ENCODE results near the gene CPT1A. TPM values are rescaled to one million over a fixed set of nuclear protein-coding genes. Genes with fewer than 3 reads are reported as not detected.

CPT1A gene
- total and polyA plus RNA-seq, 8 donors: 7.0 to 103 (median 30.1) TPM

DNA sequence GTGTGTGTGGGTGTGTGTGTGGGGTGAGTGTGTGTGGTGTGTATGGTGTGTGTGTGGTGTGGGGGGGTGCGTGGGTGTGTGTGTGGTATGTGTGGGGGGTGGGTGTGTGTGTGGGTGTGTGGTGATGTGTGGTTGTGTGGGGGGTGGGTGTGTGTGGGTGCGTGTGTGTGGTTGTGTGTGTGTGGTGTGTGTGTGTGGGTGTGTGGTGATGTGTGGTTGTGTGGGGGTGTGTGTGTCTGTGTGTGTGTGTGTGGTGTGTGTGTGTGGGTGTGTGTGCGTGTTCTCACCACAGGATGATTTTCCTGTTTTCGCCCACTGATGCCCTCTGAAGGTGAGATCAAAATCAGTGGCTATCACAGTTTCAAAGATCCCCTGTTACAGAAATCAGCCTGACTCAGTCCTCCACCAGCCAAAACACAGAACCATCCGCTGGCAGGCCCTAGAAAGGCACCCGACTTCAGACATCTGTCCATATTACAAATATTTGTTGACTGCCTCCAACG lies 24.7 kb downstream of the CPT1A start:
- WGBS, 5 donors: 53 to 65% (median 58%) methylated on average over 7 of the region's 7 CpGs
- intact Hi-C loops (cut with DNase I; ENCODE audit: low total_unique reads): no loop called here
- peak overlapping the region in 1 of 5 donors; percentile 14 for H3K27ac ChIP-seq

GRCh38 chr11:68816251-68816776 lies 25.4 kb downstream of the CPT1A start:
- DNase-seq: no peak
- Histone ChIP-seq H3K9me3 (no peaks in the 10 kb centered on the region), H3K4me1 (peaks cover 6 to 34% (median 30%) of the 10 kb centered on the region in 4 donors), H3K4me3 (no peak overlapping the region), H3K27ac (no peak overlapping the region), H3K27me3 (no peaks in the 10 kb centered on the region), H3K36me3 (peaks cover 30 to 59% (median 55%) of the 10 kb centered on the region in 4 donors)
- TF ChIP-seq POLR2AphosphoS5 (IDR thresholded peaks at IDR 0.05) (no peak), EP300 (IDR thresholded peaks at IDR 0.05) (no peak), POLR2A (IDR thresholded peaks at IDR 0.05) (no peak)
- TF ChIP-seq, protein P1, sequence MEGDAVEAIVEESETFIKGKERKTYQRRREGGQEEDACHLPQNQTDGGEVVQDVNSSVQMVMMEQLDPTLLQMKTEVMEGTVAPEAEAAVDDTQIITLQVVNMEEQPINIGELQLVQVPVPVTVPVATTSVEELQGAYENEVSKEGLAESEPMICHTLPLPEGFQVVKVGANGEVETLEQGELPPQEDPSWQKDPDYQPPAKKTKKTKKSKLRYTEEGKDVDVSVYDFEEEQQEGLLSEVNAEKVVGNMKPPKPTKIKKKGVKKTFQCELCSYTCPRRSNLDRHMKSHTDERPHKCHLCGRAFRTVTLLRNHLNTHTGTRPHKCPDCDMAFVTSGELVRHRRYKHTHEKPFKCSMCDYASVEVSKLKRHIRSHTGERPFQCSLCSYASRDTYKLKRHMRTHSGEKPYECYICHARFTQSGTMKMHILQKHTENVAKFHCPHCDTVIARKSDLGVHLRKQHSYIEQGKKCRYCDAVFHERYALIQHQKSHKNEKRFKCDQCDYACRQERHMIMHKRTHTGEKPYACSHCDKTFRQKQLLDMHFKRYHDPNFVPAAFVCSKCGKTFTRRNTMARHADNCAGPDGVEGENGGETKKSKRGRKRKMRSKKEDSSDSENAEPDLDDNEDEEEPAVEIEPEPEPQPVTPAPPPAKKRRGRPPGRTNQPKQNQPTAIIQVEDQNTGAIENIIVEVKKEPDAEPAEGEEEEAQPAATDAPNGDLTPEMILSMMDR (IDR thresholded peaks at IDR 0.05): no peak
- intact Hi-C loops (cut with DNase I; ENCODE audit: low total_unique reads): no loop called here
- WGBS, 5 donors: 86 to 92% (median 88%) methylated on average over 17 to 22 of the region's 22 CpGs

More for the DNA sequence above, 24.7 kb downstream of the CPT1A start:
- Histone ChIP-seq H3K4me1 (peaks cover 6 to 34% (median 30%) of the 10 kb centered on the region in 4 donors), H3K9me3 (no peaks in the 10 kb centered on the region), H3K4me3 (no peak overlapping the region), H3K27me3 (no peaks in the 10 kb centered on the region), H3K36me3 (peaks cover 25 to 56% (median 49%) of the 10 kb centered on the region in 4 donors)
- no peak for DNase-seq
- TF ChIP-seq EP300 (IDR thresholded peaks at IDR 0.05) (no peak), POLR2AphosphoS5 (IDR thresholded peaks at IDR 0.05) (no peak), POLR2A (IDR thresholded peaks at IDR 0.05) (no peak)
- TF ChIP-seq, protein P1 (IDR thresholded peaks at IDR 0.05): no peak

- 90 to 97% (median 96%) methylated on average over 11 of the region's 11 CpGs for WGBS, 5 donors
- no peaks in the 10 kb centered on the region for H3K27me3 ChIP-seq
- H3K9me3 ChIP-seq: no peaks in the 10 kb centered on the region
- peaks cover 35 to 83% (median 76%) of the 10 kb centered on the region in 4 donors for H3K36me3 ChIP-seq
- peaks cover 0 to 28% (median 20%) of the 10 kb centered on the region in 4 donors for H3K4me1 ChIP-seq
- H3K4me3 ChIP-seq: no peak overlapping the region
- DNase-seq: no peak
- no peak for TF ChIP-seq POLR2AphosphoS5 (IDR thresholded peaks at IDR 0.05)
- TF ChIP-seq, protein P1 (IDR thresholded peaks at IDR 0.05): no peak
- no peak for TF ChIP-seq EP300 (IDR thresholded peaks at IDR 0.05)
- no peak for TF ChIP-seq POLR2A (IDR thresholded peaks at IDR 0.05)
- intact Hi-C loops (cut with DNase I; ENCODE audit: low total_unique reads): no loop called here
- no peak overlapping the region for H3K27ac ChIP-seq
These were observed 27.9 kb downstream of the CPT1A start for GRCh38 chr11:68813773-68814172.

DNA sequence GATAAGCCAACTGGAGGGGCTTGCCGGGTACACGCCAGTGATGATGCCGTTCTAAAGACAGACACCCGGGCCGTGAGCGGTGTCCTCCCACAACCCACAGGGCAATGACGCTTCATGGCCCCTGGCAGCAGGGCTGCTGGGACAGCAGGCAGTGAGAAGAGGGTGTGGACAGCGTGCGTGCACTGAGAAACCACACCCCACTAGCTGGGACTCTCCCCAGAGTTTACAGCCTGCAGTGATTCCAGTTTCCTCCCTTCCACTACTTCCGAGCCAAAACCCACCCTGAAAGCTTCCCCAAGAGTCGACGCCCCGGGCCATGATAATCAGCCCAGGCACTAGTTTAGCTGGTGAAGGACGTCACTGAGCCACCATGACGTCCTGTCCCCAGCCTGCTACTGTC lies 29.2 kb downstream of the CPT1A start:
- peak in 1 of 2 donors; percentile 75 for DNase-seq
- H3K9me3 ChIP-seq: no peaks in the 10 kb centered on the region
- TF ChIP-seq POLR2AphosphoS5 (IDR thresholded peaks at IDR 0.05) (no peak), POLR2A (IDR thresholded peaks at IDR 0.05) (no peak), EP300 (IDR thresholded peaks at IDR 0.05) (no peak)
- TF ChIP-seq, protein P1 (IDR thresholded peaks at IDR 0.05): no peak
- no peak overlapping the region for H3K4me3 ChIP-seq
- intact Hi-C loops (cut with DNase I; ENCODE audit: low total_unique reads): no loop called here
- WGBS, 5 donors: 67 to 83% (median 78%) methylated on average over 15 of the region's 15 CpGs
- H3K27me3 ChIP-seq: no peaks in the 10 kb centered on the region
- H3K36me3 ChIP-seq: peaks cover 35 to 89% (median 82%) of the 10 kb centered on the region in 4 donors
- no peak overlapping the region for H3K27ac ChIP-seq
- H3K4me1 ChIP-seq: peaks cover 0 to 20% (median 11%) of the 10 kb centered on the region in 4 donors
